Keratinocyte (primary cell): Measurements from ENCODE around the gene HOXD4. TPM values are rescaled to one million over a fixed set of nuclear protein-coding genes. Genes with fewer than 3 reads are reported as not detected.

ENCODE experiments used
- DNase-seq: peaks from one replicate; pipeline ENCODE4 v3.0.0-alpha.2; 2011; ENCODE audit warnings: low read depth, missing footprints, low spot score
- FAIRE-seq: peaks from 2 replicates; lab custom pipeline; 2011; peaks lifted over from hg19 to GRCh38; lab: Jason Lieb, UNC
- H2AFZ ChIP-seq: 2 replicates; pipeline ENCODE4 v1.6.0; 2012; ENCODE audit warnings: low read length, control low read depth, inconsistent platforms; ENCODE audit not compliant: control insufficient read depth
- H3K27ac ChIP-seq: 2 replicates; pipeline ENCODE4 v1.5.1; 2011; ENCODE audit warnings: low read length; ENCODE audit not compliant: control insufficient read depth, insufficient read depth
- H3K27me3 ChIP-seq: 3 replicates; pipeline ENCODE4 v1.6.0; 2011; ENCODE audit warnings: low read length; ENCODE audit not compliant: control insufficient read depth, insufficient read depth; ENCODE audit errors: extremely low read depth
- H3K36me3 ChIP-seq, 2 experiments: 2 replicates in 1 of 2; 3 replicates in 1 of 2; pipeline ENCODE4 v1.5.1; 2011; ENCODE audit warnings: low read length in 2 of 2, mild to moderate bottlenecking in 1 of 2; ENCODE audit not compliant: control insufficient read depth in 2 of 2, insufficient read depth in 2 of 2; ENCODE audit errors: extremely low read depth in 1 of 2
- H3K4me1 ChIP-seq: 3 replicates; pipeline ENCODE4 v1.5.1; 2011; ENCODE audit warnings: low read length; ENCODE audit not compliant: control insufficient read depth, insufficient read depth; ENCODE audit errors: extremely low read depth
- H3K4me2 ChIP-seq: 3 replicates; pipeline ENCODE4 v1.6.0; 2011; ENCODE audit warnings: low read depth, low read length; ENCODE audit not compliant: control insufficient read depth, insufficient read depth; ENCODE audit errors: extremely low read depth
- H3K4me3 ChIP-seq, 3 experiments: fragments of 200-600 bp in 1 of 3; sonication (generic) in 1 of 3; 2 replicates in 2 of 3; 3 replicates in 1 of 3; pipeline ENCODE4 v1.5.1; 2011 to 2016; ENCODE audit warnings: low read length in 3 of 3, mild to moderate bottlenecking in 3 of 3, control low read depth in 2 of 3, inconsistent platforms in 1 of 3, low read depth in 1 of 3, mixed read lengths in 1 of 3, mixed run types in 1 of 3, moderate library complexity in 1 of 3; ENCODE audit not compliant: control insufficient read depth in 2 of 3, insufficient read depth in 2 of 3; ENCODE audit errors: extremely low read depth in 1 of 3
- H3K79me2 ChIP-seq: 2 replicates; pipeline ENCODE4 v1.6.0; 2012; ENCODE audit warnings: low read length; ENCODE audit not compliant: control insufficient read depth, insufficient read depth
- H3K9ac ChIP-seq: 3 replicates; pipeline ENCODE4 v1.6.0; 2011; ENCODE audit warnings: low read length; ENCODE audit not compliant: control insufficient read depth, insufficient read depth; ENCODE audit errors: extremely low read depth
- H3K9me1 ChIP-seq: 3 replicates; pipeline ENCODE4 v1.6.0; 2011; ENCODE audit warnings: low read length; ENCODE audit not compliant: control insufficient read depth, insufficient read depth; ENCODE audit errors: extremely low read depth
- H3K9me3 ChIP-seq: 2 replicates; pipeline ENCODE4 v1.5.1; 2012; ENCODE audit warnings: low read depth, low read length; ENCODE audit not compliant: control insufficient read depth
- H4K20me1 ChIP-seq: 3 replicates; pipeline ENCODE4 v1.6.0; 2011; ENCODE audit warnings: low read length; ENCODE audit not compliant: control insufficient read depth, insufficient read depth; ENCODE audit errors: extremely low read depth
- EZH2 ChIP-seq: IDR thresholded peaks from one replicate; pipeline ENCODE4 v1.6.1; 2012; ENCODE audit warnings: inconsistent platforms, mild to moderate bottlenecking, low read length, moderate library complexity
- dilution Hi-C: fragments of 300-500 bp; cut with MboI; formaldehyde crosslinking; loops from one replicate; pipeline ENCODE4 v1.7.0; 2020; ENCODE audit warnings: low sequenced_read_pairs; ENCODE audit not compliant: extremely low pct_ligation_motif_present
- polyA plus RNA-seq, 5 experiments: library from polyadenylated mRNA; depleted of rRNA in 3 of 5; stranded (reverse) in 3 of 5; stranded (forward) in 1 of 5; unstranded in 1 of 5; fragments of >200 nt; gene quantifications; 1 replicate in 1 of 5; 2 replicates in 3 of 5; 3 replicates in 1 of 5; pipeline versions ENCODE4 v1.2.1 to v1.2.3, GENCODE V29; 2011 to 2012; ENCODE audit warnings: missing spikeins in 2 of 5, low read depth in 1 of 5, low replicate concordance in 1 of 5
- TF ChIP-seq, protein P1 (sequence below), 3 experiments: IDR thresholded peaks in 1 of 3; conservative IDR thresholded peaks in 1 of 3; optimal IDR thresholded peaks in 1 of 3; 2 replicates in 2 of 3; 3 replicates in 1 of 3; pipeline versions ENCODE3 to v1.5.1; 2011; ENCODE audit warnings: low read length in 3 of 3, mild to moderate bottlenecking in 3 of 3, moderate library complexity in 2 of 3, control low read depth in 1 of 3, inconsistent platforms in 1 of 3; ENCODE audit not compliant: insufficient read depth in 2 of 3; ENCODE audit errors: extremely low read depth in 1 of 3

The HOXD4 gene
- polyA plus RNA-seq, 1 donor (not counting 4 experiments of a cell fraction or from before 2014, with no cell fraction given) = not detected

DNA sequence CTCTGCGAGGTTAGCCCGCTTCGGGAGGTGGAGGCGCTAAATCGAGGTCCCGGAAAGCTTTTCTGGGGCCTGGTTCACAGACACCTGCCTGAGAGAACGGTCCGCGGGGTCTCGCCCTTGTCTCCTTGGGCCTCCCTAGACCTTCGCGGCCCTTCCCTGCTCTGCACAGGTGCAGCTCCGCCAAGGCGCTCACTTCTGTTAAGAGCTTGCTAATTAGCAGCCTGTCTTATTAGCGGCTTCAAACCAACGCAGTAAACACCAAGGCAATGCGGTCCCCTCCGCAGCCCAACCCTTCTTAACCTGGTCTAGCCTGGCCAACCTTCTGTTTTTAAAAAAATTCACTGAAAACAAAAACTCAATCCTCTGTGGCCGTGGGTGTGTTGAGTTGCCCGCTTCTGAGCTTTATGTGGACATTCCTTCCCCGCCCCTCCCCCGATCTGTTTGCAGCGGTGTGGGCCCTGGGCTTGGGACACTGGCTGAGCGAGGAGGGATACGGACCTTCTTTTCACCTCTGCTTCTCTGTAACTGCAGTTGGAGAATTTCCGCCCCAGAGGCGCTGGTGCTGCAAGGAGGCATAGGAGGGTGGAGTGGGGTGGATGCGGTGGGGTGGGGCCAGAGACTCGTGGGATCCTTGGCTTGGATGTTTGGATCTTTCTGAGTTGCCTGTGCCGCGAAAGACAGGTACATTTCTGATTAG lies 3.4 kb upstream of the HOXD4 start:
- H4K20me1 ChIP-seq = no peaks in the 10 kb centered on the region
- H3K4me3 ChIP-seq = no peak overlapping the region
- dilution Hi-C loops = no loop called here
- H3K79me2 ChIP-seq = no peaks in the 10 kb centered on the region
- no peaks in the 10 kb centered on the region for H3K4me1 ChIP-seq
- H3K9me1 ChIP-seq = no peaks in the 10 kb centered on the region
- H3K27ac ChIP-seq = no peak overlapping the region
- H3K9me3 ChIP-seq = no peaks in the 10 kb centered on the region
- H2AFZ ChIP-seq = no peak overlapping the region
- H3K27me3 ChIP-seq = peaks cover 85% of the 10 kb centered on the region
- H3K4me2 ChIP-seq = no peak overlapping the region
- DNase-seq (no peak), FAIRE-seq (no peak)
- TF ChIP-seq, protein P1, sequence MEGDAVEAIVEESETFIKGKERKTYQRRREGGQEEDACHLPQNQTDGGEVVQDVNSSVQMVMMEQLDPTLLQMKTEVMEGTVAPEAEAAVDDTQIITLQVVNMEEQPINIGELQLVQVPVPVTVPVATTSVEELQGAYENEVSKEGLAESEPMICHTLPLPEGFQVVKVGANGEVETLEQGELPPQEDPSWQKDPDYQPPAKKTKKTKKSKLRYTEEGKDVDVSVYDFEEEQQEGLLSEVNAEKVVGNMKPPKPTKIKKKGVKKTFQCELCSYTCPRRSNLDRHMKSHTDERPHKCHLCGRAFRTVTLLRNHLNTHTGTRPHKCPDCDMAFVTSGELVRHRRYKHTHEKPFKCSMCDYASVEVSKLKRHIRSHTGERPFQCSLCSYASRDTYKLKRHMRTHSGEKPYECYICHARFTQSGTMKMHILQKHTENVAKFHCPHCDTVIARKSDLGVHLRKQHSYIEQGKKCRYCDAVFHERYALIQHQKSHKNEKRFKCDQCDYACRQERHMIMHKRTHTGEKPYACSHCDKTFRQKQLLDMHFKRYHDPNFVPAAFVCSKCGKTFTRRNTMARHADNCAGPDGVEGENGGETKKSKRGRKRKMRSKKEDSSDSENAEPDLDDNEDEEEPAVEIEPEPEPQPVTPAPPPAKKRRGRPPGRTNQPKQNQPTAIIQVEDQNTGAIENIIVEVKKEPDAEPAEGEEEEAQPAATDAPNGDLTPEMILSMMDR (optimal IDR thresholded peaks at IDR 0.05 in 1 of 3, IDR thresholded peaks at IDR 0.05 in 1 of 3, conservative IDR thresholded peaks at IDR 0.05 in 1 of 3; ENCODE audit: extremely low read depth in 1 of 3, insufficient read depth in 2 of 3, low read length in 3 of 3) = no peak
- TF ChIP-seq EZH2 = peak; percentile 80
- H3K36me3 ChIP-seq = no peaks in the 10 kb centered on the region
- H3K9ac ChIP-seq = no peak overlapping the region

DNA sequence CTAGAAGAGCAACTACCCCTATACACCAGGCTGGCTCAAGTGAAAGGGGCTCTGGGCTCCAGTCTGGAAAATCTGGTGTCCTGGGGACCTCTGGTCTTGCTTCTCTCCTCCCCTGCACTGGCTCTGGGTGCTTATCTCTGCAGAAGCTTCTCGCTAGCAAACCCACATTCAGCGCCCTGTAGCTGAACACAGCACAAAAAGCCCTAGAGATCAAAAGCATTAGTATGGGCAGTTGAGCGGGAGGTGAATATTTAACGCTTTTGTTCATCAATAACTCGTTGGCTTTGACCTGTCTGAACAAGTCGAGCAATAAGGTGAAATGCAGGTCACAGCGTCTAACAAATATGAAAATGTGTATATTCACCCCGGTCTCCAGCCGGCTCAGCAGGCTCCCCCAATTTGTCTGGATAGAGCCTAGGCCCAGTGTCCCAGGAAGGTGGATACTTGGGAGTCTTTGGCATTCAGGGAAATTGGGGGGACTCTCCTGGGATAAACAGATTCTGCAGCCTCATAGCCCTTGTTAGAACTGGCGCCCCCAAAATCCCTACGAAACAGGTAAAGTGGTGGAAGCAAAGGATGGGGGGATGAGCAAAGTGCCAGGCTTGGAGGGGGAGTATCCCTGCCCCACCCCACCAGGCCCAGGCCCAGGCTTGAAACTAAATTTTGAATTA lies 2.5 kb upstream of the HOXD4 start:
- H3K27me3 ChIP-seq = peaks cover 94% of the 10 kb centered on the region
- no peak overlapping the region for H3K4me3 ChIP-seq
- H3K4me1 ChIP-seq = no peaks in the 10 kb centered on the region

More for the DNA sequence above, 2.5 kb upstream of the HOXD4 start:
- TF ChIP-seq EZH2 = no peak
- TF ChIP-seq, protein P1 (optimal IDR thresholded peaks at IDR 0.05 in 1 of 3, IDR thresholded peaks at IDR 0.05 in 1 of 3, conservative IDR thresholded peaks at IDR 0.05 in 1 of 3; ENCODE audit: extremely low read depth in 1 of 3, insufficient read depth in 2 of 3, low read length in 3 of 3) = no peak
- no peak for DNase-seq
- H3K27ac ChIP-seq = no peak overlapping the region
- H3K9me3 ChIP-seq = no peaks in the 10 kb centered on the region
- no peak overlapping the region for H3K9ac ChIP-seq
- dilution Hi-C loops = no loop called here
- FAIRE-seq = no peak
- no peaks in the 10 kb centered on the region for H4K20me1 ChIP-seq
- H3K36me3 ChIP-seq = no peaks in the 10 kb centered on the region
- no peak overlapping the region for H3K4me2 ChIP-seq
- no peaks in the 10 kb centered on the region for H3K9me1 ChIP-seq
- no peaks in the 10 kb centered on the region for H3K79me2 ChIP-seq
- H2AFZ ChIP-seq = no peak overlapping the region
